PC-9 (cell line): ENCODE measurements around the gene TMEM151B.

ENCODE experiments used
- CTCF ChIP-seq: fragments of 200-600 bp; sonication (generic); conservative IDR thresholded peaks from 2 replicates; pipeline ENCODE4 v1.6.1; 2017; ENCODE audit warnings: mixed run types, antibody characterized with exemption, mild to moderate bottlenecking, moderate library complexity
- EZH2 ChIP-seq: fragments of 200-600 bp; sonication (generic); IDR thresholded peaks from 2 replicates; pipeline ENCODE4 v1.8.0; 2017; ENCODE audit warnings: antibody characterized with exemption, low read depth

DNA sequence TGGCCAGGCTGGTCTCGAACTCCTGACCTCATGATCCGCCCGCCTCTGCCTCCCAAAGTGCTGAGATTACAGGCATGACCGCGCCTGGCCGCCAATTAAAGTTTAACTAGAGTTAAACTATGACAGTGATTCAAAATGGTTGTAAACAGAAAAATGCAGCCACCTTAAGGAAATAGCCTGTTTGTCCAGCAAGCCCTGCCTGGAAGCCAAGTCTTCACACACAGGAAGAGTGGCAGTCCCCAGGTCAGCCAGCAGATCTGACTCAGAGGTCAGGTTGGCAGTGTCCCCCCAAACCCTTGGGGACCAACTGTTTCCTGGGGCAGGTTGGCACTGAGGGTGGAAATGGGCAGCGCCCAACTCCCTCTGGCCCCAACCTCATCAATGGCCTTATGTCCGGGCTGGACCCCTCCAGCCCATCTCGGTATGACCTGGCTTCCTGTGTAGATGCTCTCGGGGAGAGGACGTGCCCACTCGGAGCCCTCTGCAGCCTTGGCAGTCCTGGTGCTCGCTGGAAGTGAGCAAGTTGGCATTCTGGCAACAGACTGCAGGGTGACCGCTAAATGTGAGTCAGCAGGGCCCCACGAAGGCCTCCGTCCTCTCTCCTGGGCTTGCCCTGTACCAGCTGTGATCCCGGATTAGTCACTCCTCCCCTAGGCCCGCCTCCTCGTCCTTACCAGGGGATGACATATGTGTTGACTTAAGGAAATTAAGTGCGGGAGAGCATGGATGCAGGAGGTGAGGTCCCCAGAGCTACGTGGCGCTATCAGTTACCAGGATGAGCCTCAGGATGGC is 33.0 kb upstream of the TMEM151B start:
- no peak for TF ChIP-seq CTCF
- TF ChIP-seq EZH2: no peak
